Fibroblast of mammary gland (primary cell): ENCODE measurements around the gene RAP1B.
"Not testable (repeated sequence)": the region's sequence is repeated elsewhere in the genome, so short reads cannot be mapped to it uniquely, and the experiment has no call there.

Experiments used
- DNase-seq: peaks from one replicate; pipeline ENCODE4 v3.0.0-alpha.2; 2010; ENCODE audit warnings: low read depth
- H3K4me3 ChIP-seq: 2 replicates; pipeline ENCODE4 v1.5.1; 2011; ENCODE audit warnings: low read depth, mild to moderate bottlenecking, low read length, moderate library complexity; ENCODE audit not compliant: control insufficient read depth
- CTCF ChIP-seq: conservative IDR thresholded peaks from 2 replicates; pipeline ENCODE4 v1.5.1; 2011; ENCODE audit warnings: low read depth, low read length, inconsistent platforms; ENCODE audit not compliant: control insufficient read depth, insufficient read depth

RAP1B gene

DNA sequence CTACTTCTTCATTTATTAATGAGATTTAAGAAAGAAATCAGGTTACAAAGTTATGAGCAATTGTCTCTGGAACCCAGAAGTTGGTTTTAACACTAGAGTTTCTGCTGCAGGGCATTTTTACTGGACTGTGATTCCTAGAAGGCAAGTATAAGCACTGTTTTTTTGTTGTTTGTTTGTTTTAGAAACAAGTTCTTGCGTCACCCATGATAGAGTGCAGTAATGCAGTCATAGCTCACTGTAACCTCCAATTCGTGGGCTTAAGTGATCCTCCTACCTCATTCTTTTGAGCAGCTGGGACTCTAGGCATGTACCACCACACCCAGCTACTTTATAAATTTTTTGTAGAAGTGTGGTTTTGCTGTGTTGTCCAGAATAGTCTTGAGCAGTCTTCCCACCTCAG lies 25.6 kb downstream of the RAP1B start:
- H3K4me3 ChIP-seq: no peak overlapping the region
- DNase-seq: peak; percentile 80
- TF ChIP-seq CTCF: no peak

DNA sequence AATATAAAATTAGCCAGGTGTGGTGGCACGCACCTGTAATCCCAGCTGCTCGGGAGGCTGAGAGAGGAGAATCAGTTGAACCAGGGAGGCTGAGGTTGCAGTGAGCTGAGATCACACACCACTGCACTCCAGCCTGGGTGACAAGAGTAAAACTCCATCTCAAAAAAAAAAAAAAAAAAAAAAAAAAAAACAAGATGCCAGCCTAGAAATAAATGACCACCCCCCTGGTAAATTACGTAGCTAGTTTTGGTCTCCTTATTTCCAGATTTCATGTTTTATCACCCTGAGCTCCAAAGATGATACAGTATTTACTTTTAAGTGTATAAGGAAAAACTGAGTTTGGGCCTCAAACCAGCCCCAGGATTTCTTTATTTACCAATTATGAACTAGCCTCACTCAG lies 26.7 kb downstream of the RAP1B start:
- DNase-seq, H3K4me3 ChIP-seq: not testable (repeated sequence)

- no peak for DNase-seq
- no peak for TF ChIP-seq CTCF
- H3K4me3 ChIP-seq: no peak overlapping the region
These were observed 27.5 kb downstream of the RAP1B start for GRCh38 chr12:68638171-68638570.

- no peak for DNase-seq
- TF ChIP-seq CTCF: no peak
- no peak overlapping the region for H3K4me3 ChIP-seq
These were observed 28.2 kb downstream of the RAP1B start for GRCh38 chr12:68638721-68639395.

- no peak for TF ChIP-seq CTCF
- H3K4me3 ChIP-seq: no peak overlapping the region
- no peak for DNase-seq
These were observed 28.7 kb downstream of the RAP1B start for GRCh38 chr12:68639396-68639767.

GRCh38 chr12:68641138-68641537 lies 30.4 kb downstream of the RAP1B start:
- no peak overlapping the region for H3K4me3 ChIP-seq
- no peak for DNase-seq
- no peak for TF ChIP-seq CTCF

- DNase-seq: no peak
- no peak overlapping the region for H3K4me3 ChIP-seq
- no peak for TF ChIP-seq CTCF
These were observed 35.8 kb downstream of the RAP1B start for GRCh38 chr12:68646484-68646883.
